Raji (cell line): ENCODE measurements around the gene LRRN3.

Source experiments
- POLR2A ChIP-seq: IDR thresholded peaks from 2 replicates; pipeline ENCODE4 v1.6.1; 2011; ENCODE audit warnings: low read depth, low read length, control low read depth; ENCODE audit not compliant: insufficient read depth

LRRN3 gene

DNA sequence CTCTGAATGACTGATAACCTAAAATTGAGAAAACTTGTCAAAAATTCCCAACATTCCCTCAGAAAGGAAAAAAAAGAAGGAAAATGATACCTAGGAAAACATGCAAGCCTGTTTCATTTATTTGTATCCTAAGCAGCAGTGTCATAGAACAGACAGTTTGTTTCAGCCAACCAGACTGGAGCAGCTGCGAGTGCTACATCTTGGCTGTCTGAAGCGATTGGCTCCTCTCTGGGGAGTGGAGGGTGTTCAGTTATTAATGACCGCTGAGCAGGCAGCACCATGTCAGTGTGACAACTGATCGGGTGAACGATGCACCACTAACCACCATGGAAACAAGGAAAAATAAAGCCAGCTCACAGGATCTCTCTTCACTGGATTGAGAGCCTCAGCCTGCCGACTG is at the start of gene LRRN3:
TSS of gene LRRN3 (plus strand) at position 282 of the 400 bp plus-strand sequence. CDS start 31,646 bp downstream, outside the sequence.
- TF ChIP-seq POLR2A, result no peak

DNA sequence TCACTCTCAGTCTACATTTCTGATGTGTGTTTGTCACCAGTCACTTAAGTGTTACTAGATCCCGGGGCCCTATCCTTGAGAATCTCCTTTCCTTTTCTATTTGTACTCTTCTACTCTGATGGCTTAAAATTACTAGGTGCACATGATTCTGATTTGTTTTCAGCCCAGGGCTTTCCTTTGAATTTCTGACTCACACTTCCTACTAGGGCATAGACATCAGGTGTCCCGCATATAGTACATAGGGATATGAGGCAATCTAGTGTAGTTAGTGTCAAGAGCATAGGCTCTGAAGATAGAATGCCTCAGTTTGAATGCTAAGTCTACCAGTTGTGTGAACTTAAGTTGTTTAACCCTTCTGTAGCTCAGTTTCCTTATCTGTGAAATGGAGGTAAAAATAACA is 49.4 kb upstream of the LRRN3 start:
- TF ChIP-seq POLR2A, result no peak

GRCh38 chr7:111042842-111043241 is 48.1 kb upstream of the LRRN3 start:
- TF ChIP-seq POLR2A, result no peak

GRCh38 chr7:111043561-111043960 is 47.4 kb upstream of the LRRN3 start:
- no peak for TF ChIP-seq POLR2A

DNA sequence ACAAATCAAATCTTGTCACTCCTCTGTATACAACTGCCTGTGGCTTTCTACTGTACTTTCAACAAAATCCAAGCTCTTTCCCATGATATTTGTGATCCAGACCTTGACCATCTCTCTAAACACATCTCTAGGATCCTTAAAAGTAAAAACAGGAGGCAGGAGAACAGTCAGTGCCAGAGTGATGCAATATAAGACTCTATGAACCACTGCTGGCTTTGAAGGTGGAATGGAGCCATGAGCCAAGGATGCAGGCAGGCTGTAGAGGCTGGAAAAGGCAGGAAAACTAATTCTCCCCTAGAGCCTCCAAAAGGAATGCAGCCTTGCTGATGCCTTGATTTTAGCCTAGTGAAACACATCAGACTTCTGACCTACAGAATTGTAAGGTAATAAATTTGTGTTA is 45.5 kb upstream of the LRRN3 start:
- TF ChIP-seq POLR2A, result no peak

DNA sequence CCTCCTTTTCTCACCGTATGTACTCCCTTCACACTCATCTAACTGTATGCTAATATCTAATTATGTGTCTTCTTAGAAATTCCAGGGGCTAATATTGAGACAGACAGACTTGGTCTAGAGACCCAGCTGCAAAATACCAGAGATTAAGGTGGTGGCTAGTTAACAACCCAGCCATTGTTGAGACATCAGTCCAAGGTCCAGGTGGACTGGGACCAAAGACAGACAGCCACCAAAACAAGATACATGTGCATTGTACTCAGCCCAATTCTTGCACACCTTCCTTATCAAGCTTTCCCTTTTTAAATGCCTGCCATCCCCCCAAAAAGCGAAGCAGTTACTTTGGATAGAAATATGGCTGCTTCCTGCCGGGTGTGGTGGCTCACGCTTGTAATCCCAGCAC is 43.3 kb upstream of the LRRN3 start:
- TF ChIP-seq POLR2A, result no peak

GRCh38 chr7:111049971-111050680 is 40.8 kb upstream of the LRRN3 start:
- TF ChIP-seq POLR2A, result no peak

DNA sequence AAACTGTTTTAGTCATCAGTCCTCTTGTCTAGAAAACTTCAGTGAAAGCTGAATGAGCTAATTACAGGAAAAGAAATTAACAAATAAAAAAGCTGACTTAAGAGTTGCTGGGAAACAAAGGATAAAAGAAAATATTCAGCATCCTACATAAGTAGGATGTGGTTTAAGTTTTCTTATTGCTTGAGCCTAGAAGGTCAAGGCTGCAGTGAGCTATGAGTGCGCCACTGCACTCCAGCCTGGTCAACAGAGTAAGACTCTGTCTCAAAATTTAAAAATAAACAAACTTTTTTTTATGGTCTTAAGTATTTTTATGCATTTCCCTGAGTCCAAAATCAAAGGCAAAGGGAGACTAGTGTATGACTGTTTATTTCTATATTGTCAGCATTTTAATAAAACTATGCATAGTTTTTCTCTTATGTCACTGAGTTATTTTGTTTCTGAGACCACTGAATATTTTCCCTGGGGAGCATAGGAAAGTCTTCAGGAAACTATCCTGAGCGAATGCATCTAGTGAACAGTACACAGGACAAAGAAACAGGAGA is 40.0 kb upstream of the LRRN3 start:
- no peak for TF ChIP-seq POLR2A

GRCh38 chr7:111051832-111052231 is 39.1 kb upstream of the LRRN3 start:
- TF ChIP-seq POLR2A, result no peak

- no peak for TF ChIP-seq POLR2A
Measured at GRCh38 chr7:111053035-111053434, 37.9 kb upstream of the LRRN3 start.

DNA sequence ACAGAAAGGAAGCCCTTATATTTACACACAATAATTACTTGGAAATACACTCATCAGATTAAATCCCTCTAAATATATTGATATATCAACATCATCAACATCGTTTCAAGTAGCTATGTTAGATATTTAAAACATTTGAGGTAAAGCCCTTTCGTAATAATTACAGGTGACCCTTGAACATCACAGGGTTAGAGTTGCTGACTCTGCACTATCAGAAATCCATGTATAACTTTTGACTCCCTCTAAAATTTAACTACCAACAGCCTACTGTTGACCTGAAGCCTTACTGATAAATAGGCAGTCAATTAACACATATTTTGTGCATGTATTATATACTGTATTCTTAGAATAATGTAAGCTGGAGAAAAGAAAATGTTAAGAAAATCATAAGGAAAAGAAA is 34.6 kb upstream of the LRRN3 start:
- no peak for TF ChIP-seq POLR2A

- TF ChIP-seq POLR2A, result no peak
Measured at GRCh38 chr7:111057066-111057465, 33.9 kb upstream of the LRRN3 start.

DNA sequence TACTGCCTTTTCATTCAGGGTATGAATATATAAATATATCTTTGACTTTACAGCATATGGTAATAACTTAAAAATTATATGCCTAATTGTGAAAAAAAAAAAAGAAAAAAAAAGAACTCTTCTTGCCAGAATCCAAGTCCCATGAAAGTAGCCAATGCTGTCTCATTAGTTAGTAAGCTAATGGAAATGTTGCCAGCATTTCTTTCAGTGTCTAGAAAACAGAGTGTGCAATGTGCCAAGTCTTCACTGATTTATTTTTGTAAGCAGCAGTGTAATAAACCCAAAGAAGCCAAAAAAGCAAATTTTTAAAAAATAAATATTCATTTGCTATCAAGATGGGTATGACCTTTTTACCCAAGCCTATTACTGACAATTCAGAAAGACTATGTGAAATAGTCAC is 31.1 kb upstream of the LRRN3 start:
- no peak for TF ChIP-seq POLR2A

GRCh38 chr7:111063166-111063565 is 27.8 kb upstream of the LRRN3 start:
- no peak for TF ChIP-seq POLR2A

GRCh38 chr7:111067251-111067650 is 23.7 kb upstream of the LRRN3 start:
- no peak for TF ChIP-seq POLR2A

DNA sequence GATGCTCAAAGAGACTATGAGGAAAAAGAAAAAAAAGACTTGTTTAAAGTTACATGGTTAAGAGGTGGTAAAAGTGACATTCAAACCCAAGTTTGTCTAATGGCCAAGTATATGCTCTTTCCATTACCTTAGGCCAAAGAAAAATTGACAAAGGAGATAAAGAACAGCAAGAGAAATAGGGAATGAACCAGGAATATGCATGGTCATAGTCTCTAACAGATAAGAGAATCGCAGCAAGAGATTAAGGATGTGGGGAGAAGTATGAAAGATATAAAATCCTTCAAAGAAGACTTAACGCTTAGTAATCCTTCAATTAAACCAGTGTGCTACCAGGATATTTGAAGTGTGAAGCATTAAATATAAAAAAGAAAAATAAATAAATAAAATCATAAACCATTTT is 23.2 kb upstream of the LRRN3 start:
- no peak for TF ChIP-seq POLR2A

DNA sequence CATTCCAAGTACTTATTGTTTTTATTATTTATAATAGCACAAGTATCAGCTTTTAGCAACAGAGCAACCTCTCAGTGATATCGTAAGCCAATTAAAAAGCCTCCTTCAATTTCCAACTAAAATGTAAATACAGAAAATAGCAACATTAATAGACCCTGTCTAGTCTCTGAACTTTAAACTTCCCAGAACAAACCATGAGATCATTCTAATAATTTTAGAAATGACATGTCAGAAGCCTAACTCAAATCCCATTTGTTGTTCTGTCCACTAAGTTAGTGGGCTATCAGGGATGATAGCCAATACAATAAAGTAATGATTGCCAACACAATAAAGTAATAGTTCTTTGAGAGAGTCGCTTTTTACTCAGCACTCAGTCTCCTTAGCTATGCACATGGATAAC is 22.3 kb upstream of the LRRN3 start:
- TF ChIP-seq POLR2A, result no peak
